ENCODE data around the gene ZNF577.

ZNF577 gene

GRCh38 chr19:51861870-51862622, 25.7 kb downstream of the ZNF577 start:
- DNase-seq = no peak

GRCh38 chr19:51837145-51837544, 50.6 kb downstream of the ZNF577 start:
- DNase-seq = no peak

- no peak for DNase-seq
Observed at GRCh38 chr19:51830274-51830673, 57.5 kb downstream of the ZNF577 start.

GRCh38 chr19:51824281-51825005, 63.3 kb downstream of the ZNF577 start:
- no peak for DNase-seq

GRCh38 chr19:51822946-51823345, 64.8 kb downstream of the ZNF577 start:
- no peak for DNase-seq

GRCh38 chr19:51822325-51822724, 65.4 kb downstream of the ZNF577 start:
- no peak for DNase-seq

GRCh38 chr19:51821921-51822320, 65.8 kb downstream of the ZNF577 start:
- no peak for DNase-seq

- DNase-seq = no peak
Observed at GRCh38 chr19:51821456-51821855, 66.3 kb downstream of the ZNF577 start.

Data from stimulated activated CD4-positive, alpha-beta T cell treated with anti-CD3 and anti-CD28 coated beads, Interleukin-4, amount 100 ng/mL, for 24 hours (primary cell).